Rectal smooth muscle tissue (tissue), 1 donor: Measurements from ENCODE around the gene THSD4.

ENCODE experiments used
- H3K27ac ChIP-seq: one replicate; pipeline ENCODE4 v1.7.0; 2013; ENCODE audit warnings: low read depth, low read length, inconsistent platforms
- H3K27me3 ChIP-seq: one replicate; pipeline ENCODE4 v1.7.0; 2013; ENCODE audit warnings: low read length; ENCODE audit not compliant: control insufficient read depth, insufficient read depth
- H3K36me3 ChIP-seq: one replicate; pipeline ENCODE4 v1.7.0; 2013; ENCODE audit warnings: low read length; ENCODE audit not compliant: control insufficient read depth, insufficient read depth
- H3K4me1 ChIP-seq: one replicate; pipeline ENCODE4 v1.7.0; 2013; ENCODE audit warnings: low read length; ENCODE audit not compliant: control insufficient read depth, insufficient read depth
- H3K4me3 ChIP-seq: one replicate; pipeline ENCODE4 v1.7.0; 2013; ENCODE audit warnings: low read length
- H3K9ac ChIP-seq: one replicate; pipeline ENCODE4 v1.7.0; 2013; ENCODE audit warnings: low read length

THSD4 gene

DNA sequence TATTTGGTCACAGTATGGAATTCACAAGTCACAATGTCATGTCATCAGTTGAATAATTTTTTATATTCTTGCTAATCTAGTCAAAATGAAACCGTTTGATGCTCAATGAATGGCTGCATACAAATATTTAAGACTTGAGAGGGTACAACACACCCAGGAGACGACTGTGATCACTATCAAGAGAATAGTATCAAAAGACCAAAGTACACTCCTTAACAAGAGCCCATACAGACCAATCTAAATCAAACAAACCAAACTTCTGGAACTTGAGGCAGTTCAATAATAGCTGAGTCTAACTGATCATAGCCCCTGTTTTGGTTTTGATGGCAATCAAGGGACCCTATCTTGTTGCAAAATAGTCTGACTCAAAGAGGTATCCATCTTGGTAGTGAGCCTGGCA, 265.1 kb downstream of the THSD4 start:
- Histone ChIP-seq H3K27me3 (no peaks in the 10 kb centered on the region), H3K9ac (no peak overlapping the region), H3K4me3 (no peak overlapping the region), H3K36me3 (no peaks in the 10 kb centered on the region), H3K4me1 (peaks cover 4% of the 10 kb centered on the region), H3K27ac (no peak overlapping the region)

DNA sequence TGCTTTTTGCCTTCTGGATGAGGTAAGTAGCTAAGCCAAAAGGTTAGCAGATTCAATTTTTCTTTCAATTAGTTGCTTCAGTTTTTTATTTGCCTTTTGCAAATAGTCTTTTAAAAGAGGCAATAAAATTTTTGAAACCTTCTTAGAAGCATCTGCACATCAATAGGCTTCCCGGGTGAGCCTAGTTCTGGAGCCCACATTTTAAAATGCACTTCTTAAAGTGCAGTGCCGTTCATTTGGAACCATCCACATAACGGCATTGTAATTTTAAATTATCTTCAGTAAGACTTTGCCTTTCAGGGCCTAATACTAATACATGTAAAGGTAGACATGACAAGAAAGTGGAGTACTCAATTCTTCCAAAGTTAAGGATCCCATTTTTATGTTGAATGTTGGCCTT, 269.2 kb downstream of the THSD4 start:
- Histone ChIP-seq H3K4me1 (peaks cover 12% of the 10 kb centered on the region), H3K27ac (no peak overlapping the region), H3K9ac (no peak overlapping the region)

DNA sequence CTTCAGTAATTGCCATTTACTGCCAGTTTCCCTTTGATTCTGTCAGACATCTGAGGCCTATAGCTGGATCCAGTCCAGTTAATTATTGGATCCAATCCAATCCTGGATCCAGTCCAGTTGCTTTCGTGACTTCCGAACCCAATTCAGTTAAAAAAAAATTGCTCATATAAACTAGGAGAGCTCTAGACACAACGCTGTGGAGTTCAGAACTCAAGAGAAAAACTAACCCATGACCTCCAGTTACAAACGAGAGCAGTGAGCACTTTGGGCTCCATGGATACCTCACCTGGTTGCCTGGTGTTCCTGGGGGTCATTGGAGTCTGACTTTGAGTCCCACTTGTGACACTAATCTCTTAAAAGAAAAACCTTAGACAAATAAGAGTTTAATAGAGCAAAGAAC, 269.8 kb downstream of the THSD4 start:
- Histone ChIP-seq H3K27ac (no peak overlapping the region), H3K27me3 (no peaks in the 10 kb centered on the region), H3K9ac (no peak overlapping the region)

More for the DNA sequence above, 269.2 kb downstream of the THSD4 start:
- Histone ChIP-seq H3K36me3 (no peaks in the 10 kb centered on the region), H3K4me3 (no peak overlapping the region), H3K27me3 (no peaks in the 10 kb centered on the region)

DNA sequence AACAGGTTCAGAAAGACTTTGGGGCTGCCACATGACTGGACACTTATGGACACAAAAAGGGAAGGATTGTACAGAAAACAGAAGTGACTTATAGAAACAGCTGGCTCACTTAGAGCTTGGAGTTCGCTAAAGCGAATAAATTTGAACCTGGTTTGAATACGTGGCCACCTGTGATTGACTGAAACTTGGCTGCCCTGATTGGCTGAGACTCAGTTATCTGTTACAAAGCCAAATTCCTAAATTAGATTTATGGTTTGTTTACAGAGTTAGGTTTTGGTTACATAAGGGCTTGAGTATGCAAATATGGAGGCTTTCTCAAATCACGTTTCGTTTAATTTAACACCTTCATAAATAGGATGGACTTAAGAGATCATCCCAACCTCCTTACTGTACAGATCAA, 270.2 kb downstream of the THSD4 start:
- H3K27ac ChIP-seq = no peak overlapping the region
- H3K27me3 ChIP-seq = no peaks in the 10 kb centered on the region
- no peak overlapping the region for H3K4me3 ChIP-seq
- H3K36me3 ChIP-seq = no peaks in the 10 kb centered on the region
- H3K9ac ChIP-seq = no peak overlapping the region
- H3K4me1 ChIP-seq = peaks cover 12% of the 10 kb centered on the region

More for the DNA sequence above, 269.8 kb downstream of the THSD4 start:
- Histone ChIP-seq H3K4me1 (peaks cover 12% of the 10 kb centered on the region), H3K4me3 (no peak overlapping the region), H3K36me3 (no peaks in the 10 kb centered on the region)

DNA sequence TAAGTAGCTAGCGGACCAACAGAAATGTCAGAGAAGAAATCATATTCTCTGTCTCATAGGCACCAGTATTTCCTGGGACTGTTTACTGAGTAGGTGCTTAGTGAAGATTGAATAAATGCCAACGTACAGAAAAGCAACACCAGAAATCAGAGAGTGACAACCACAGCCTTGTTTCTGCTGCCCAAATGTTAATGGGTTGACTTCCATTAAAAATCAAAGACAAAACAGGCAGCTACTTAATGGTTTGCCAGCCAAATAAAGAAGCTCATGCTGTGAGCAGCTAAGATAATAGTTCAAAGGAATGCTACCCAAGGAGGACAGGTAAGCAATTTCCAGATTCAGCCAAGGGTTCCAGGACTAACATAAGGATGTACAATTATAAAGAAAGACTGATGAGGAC, 270.7 kb downstream of the THSD4 start:
- no peak overlapping the region for H3K4me3 ChIP-seq
- no peaks in the 10 kb centered on the region for H3K27me3 ChIP-seq
- H3K4me1 ChIP-seq = peaks cover 12% of the 10 kb centered on the region
- H3K27ac ChIP-seq = no peak overlapping the region
- H3K9ac ChIP-seq = no peak overlapping the region
- no peaks in the 10 kb centered on the region for H3K36me3 ChIP-seq

DNA sequence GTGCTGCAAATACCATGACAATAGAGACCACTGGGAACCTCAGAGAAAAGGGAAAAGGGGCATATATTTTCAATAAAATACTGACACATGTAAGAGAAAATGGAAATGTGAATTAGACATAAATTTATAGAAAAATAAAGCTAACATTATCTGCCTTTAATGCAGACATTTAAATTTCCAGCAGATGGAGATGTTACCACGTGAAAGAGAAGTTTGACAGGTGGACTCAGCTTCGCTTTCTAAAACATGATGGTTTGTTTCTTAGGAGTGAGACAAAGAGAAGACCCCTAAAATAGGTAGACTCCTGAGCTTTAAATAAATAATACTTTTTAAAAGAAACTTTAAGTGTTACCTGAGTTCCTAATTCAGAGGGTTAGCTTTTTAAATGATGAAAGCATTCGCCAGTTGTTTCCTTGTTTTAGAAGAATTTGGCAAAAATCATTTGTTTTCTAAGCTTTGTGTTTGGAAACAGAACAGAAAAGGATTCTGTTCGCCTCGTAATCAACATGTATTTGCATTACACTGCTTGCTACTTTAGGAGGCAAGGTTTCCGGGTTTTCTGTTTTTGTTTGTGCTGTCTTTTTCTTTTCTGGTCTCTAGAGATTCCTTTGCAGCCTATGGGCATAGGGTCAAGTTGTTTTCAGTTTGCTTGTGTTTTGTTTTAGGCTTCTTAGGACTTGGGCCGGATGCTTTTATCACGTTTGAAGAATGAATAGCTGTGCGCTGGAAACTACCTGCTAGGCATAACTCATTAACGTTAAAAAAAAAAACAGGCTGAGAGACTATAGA, 271.4 kb downstream of the THSD4 start:
- H3K4me1 ChIP-seq = peaks cover 12% of the 10 kb centered on the region
- no peaks in the 10 kb centered on the region for H3K36me3 ChIP-seq
- H3K4me3 ChIP-seq = no peak overlapping the region
- no peak overlapping the region for H3K9ac ChIP-seq
- H3K27me3 ChIP-seq = no peaks in the 10 kb centered on the region
- no peak overlapping the region for H3K27ac ChIP-seq

DNA sequence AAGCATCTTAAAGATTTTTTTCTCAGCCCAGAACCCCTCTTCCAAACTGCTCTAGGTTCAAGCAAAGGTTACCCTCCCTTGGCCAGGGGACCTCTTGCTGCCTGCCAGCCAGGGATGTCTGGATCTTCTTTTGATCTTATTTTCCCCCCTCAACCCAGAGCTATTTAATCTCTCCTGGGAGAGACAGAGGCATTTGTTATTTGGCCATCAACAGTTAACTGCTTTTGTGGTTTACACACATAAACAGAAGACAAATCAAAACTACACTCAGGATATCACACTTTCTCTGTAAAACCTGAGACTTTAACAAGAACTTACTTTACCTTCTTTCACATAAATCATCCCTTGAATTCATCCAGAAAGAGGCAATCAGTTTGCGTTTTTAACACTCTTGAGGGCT, 272.5 kb downstream of the THSD4 start:
- Histone ChIP-seq H3K4me1 (peaks cover 12% of the 10 kb centered on the region), H3K9ac (no peak overlapping the region), H3K36me3 (no peaks in the 10 kb centered on the region), H3K27ac (no peak overlapping the region), H3K4me3 (no peak overlapping the region), H3K27me3 (no peaks in the 10 kb centered on the region)

DNA sequence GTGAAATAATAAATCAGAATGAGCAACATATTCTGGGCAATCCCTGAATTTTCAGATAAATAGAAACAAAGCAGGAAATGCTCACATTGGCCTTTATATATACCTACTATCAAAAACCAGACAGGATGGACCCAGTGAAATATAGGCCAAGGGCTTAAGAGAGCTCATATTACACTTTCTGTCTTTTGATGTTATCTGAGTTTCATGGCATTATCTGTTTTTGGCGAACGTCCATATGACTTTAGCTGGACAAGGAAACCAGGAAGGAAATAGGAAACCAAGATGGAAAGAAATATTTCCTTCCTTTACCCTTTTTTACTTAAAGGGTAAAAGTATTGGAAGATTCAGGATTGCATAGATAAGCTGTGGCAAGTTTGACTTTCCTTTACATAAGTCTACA, 274.8 kb downstream of the THSD4 start:
- H3K9ac ChIP-seq = no peak overlapping the region
- no peak overlapping the region for H3K27ac ChIP-seq
- peaks cover 10% of the 10 kb centered on the region for H3K4me1 ChIP-seq
- no peaks in the 10 kb centered on the region for H3K27me3 ChIP-seq
- no peak overlapping the region for H3K4me3 ChIP-seq
- H3K36me3 ChIP-seq = no peaks in the 10 kb centered on the region

DNA sequence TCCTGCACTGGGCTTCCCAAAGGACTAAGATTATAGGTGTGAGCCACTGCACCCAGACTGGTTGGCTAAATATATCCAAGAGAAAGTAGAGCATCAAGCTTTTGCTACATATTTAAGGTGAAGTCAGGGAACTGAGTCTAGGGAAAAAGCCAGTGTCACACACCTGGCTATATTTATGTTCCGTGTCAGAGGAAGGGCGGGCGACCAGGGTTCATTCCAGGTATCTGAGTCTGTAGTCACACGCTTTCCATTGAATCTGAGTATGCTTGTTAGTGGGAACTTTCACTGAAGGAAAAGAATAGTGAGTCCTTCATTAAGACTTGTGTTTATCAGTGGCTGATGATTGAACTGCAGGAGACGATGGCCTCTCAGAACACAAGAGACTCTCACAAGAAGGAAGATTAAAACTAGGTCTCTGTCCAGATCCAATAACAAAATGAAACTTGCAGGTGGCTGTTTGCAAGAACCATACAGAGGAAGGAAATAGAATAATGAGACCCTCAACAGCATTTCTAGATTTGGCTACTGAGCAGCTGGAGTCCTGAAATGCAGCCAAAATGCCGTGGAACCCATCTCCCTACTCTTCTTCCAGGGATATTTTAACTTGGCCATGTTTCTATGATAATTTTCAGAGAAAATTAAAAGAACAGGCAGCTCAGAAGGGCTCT, 276.3 kb downstream of the THSD4 start:
- Histone ChIP-seq H3K36me3 (no peaks in the 10 kb centered on the region), H3K4me3 (no peak overlapping the region), H3K27me3 (no peaks in the 10 kb centered on the region), H3K27ac (no peak overlapping the region), H3K9ac (no peak overlapping the region), H3K4me1 (peaks cover 3% of the 10 kb centered on the region)

DNA sequence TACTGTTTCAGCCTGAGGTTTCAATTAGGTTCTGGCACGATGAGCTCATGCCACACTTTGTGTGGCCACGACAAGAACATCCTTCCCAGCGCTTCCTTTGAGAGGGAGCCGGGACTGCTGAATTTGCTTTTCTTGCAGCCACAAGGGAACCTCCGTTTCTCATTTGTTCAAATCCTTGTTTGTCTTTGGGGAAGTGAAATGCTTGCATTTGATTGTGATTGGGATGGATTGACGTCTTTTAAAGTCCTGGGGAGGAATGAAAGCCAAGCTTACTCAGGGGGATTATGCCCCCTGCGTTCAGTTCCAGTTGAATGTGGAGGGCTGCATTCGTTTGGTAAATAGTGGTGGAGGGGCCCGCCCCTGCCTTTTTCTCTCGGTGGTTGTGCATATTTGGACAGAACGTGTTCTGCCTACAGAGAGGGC, 277.6 kb downstream of the THSD4 start:
- H3K27ac ChIP-seq = no peak overlapping the region
- H3K36me3 ChIP-seq = no peaks in the 10 kb centered on the region
- no peak overlapping the region for H3K4me3 ChIP-seq
- no peak overlapping the region for H3K9ac ChIP-seq
- peaks cover 3% of the 10 kb centered on the region for H3K4me1 ChIP-seq
- H3K27me3 ChIP-seq = no peaks in the 10 kb centered on the region

DNA sequence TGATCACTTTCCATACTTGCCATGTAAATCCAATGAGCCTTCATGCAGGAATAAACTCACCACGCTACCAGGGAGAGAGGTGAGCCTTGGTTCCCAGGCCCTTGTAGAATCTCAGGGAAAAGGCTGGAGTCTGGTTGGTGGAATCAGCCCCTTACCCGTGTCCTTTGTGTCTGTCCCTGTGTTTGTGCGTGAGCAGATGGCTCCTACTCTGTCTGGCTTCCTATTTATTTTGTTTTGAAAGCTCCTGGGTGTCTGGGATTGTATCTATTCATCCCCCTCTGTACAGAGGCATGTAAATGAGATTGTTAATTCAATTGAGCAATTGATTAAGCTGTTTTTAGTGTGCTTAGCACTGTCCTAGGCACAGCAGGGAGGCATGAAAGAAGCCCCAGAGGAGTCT, 278.1 kb downstream of the THSD4 start:
- Histone ChIP-seq H3K4me1 (no peaks in the 10 kb centered on the region), H3K27ac (no peak overlapping the region), H3K4me3 (no peak overlapping the region), H3K27me3 (no peaks in the 10 kb centered on the region), H3K9ac (no peak overlapping the region), H3K36me3 (no peaks in the 10 kb centered on the region)

DNA sequence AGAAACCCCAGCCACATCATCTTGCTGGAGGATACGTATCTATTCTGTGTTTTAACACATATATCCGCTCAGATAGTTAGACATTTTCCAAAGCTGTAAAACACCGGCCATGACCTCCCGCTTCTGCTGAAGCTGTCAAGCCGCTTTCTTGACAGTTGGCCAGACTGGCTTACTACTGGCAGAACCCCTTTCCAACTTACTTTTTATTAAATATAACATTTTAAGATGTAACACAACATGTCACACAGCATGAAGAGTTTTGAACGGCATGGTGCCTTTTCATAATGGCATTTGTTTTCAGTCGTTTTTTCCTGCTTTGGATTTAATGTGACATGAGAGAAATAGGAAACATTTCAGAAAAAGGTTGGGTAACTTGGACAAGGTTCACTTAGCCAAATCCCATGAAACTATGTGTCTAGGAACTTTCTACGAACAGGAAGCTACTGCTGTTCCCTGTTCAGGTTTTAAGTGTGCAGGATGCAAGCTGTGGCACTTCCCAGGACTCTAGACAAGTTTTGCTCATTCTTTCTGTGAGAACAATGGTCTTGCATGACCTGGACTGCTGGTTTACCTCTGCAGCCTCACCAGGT, 281.4 kb downstream of the THSD4 start:
- H3K36me3 ChIP-seq = no peaks in the 10 kb centered on the region
- no peak overlapping the region for H3K27ac ChIP-seq
- no peaks in the 10 kb centered on the region for H3K27me3 ChIP-seq
- H3K9ac ChIP-seq = no peak overlapping the region
- no peak overlapping the region for H3K4me3 ChIP-seq
- H3K4me1 ChIP-seq = no peaks in the 10 kb centered on the region
